A549 (cell line): ENCODE measurements around the gene ITGB7. TPM values are rescaled to one million over a fixed set of nuclear protein-coding genes. Genes with fewer than 3 reads are reported as not detected.

Experiments
- ATAC-seq, 2 experiments: fragments of 200-7000 bp in 1 of 2; fragments of >200 bp in 1 of 2; cut with Nextera tagmentation in 1 of 2; cut with Tn5 transposase in 1 of 2; 3 replicates each; pipeline versions ENCODE4 v1.8.0 to v1.9.1; 2018 to 2020; ENCODE audit warnings: mild to moderate bottlenecking in 1 of 2, moderate library complexity in 1 of 2
- CTCF ChIA-PET: fragments of 300-600 bp; sonication (Branson Sonifier 250); formaldehyde crosslinking; extraction: SDS; loops from one replicate; lab custom pipeline; 2021; ENCODE audit warnings: antibody characterized with exemption, inconsistent platforms; lab: Yijun Ruan, JAX
- POLR2A ChIA-PET: fragments of 350-600 bp; formaldehyde crosslinking; extraction: SDS; loops from one replicate; lab custom pipeline; 2021; ENCODE audit warnings: antibody characterized with exemption, inconsistent platforms; lab: Yijun Ruan, JAX
- DNase-seq, 2 experiments: peaks; one replicate each; pipeline versions ENCODE4 v3.0.0 to v3.0.0-alpha.2; 2011 to 2016; ENCODE audit warnings: low read depth in 1 of 2, low spot score in 1 of 2
- FAIRE-seq: peaks from 2 replicates; lab custom pipeline; 2011; peaks lifted over from hg19 to GRCh38; lab: Jason Lieb, UNC
- H3K27ac ChIP-seq, 2 experiments: fragments of >200 bp; sonication (Bioruptor Twin); formaldehyde crosslinking; 3 replicates each; pipeline ENCODE4 v1.5.1; 2016 to 2017
- H3K4me1 ChIP-seq: fragments of >200 bp; sonication (Bioruptor Twin); formaldehyde crosslinking; 3 replicates; pipeline ENCODE4 v1.6.1; 2016
- H3K4me2 ChIP-seq: fragments of >200 bp; sonication (Bioruptor Twin); formaldehyde crosslinking; 3 replicates; pipeline ENCODE4 v1.6.1; 2016
- H3K4me3 ChIP-seq: fragments of >200 bp; sonication (Bioruptor Twin); formaldehyde crosslinking; 3 replicates; pipeline ENCODE4 v1.5.1; 2016
- H3K9me3 ChIP-seq: fragments of >200 bp; sonication (Bioruptor Twin); formaldehyde crosslinking; 3 replicates; pipeline ENCODE4 v1.6.1; 2016
- BCL3 ChIP-seq: fragments of >200 bp; sonication (Bioruptor Twin); formaldehyde crosslinking; IDR thresholded peaks from 3 replicates; pipeline ENCODE4 v1.6.1; 2016
- BHLHE40 ChIP-seq: IDR thresholded peaks from 2 replicates; pipeline ENCODE4 v1.6.1; 2012; ENCODE audit warnings: low read depth, low read length, inconsistent platforms
- CEBPB ChIP-seq, 2 experiments: fragments of >200 bp in 1 of 2; sonication (Bioruptor Twin) in 1 of 2; formaldehyde crosslinking in 1 of 2; IDR thresholded peaks; 2 replicates each; pipeline ENCODE4 v1.6.1; 2012 to 2016
- CHD4 ChIP-seq: fragments of 200-600 bp; sonication (generic); IDR thresholded peaks from 2 replicates; pipeline ENCODE4 v1.6.1; 2016; ENCODE audit warnings: antibody characterized with exemption, mild to moderate bottlenecking, borderline replicate concordance
- EHF ChIP-seq: fragments of 250-450 bp; sonication (Bioruptor Pico); IDR thresholded peaks from 2 replicates; pipeline ENCODE4 v1.5.0; 2020; ENCODE audit warnings: mild to moderate bottlenecking
- FOSL2 ChIP-seq, 2 experiments: fragments of 450-650 bp in 1 of 2; fragments of >200 bp in 1 of 2; sonication (Bioruptor Twin) in 1 of 2; formaldehyde crosslinking; IDR thresholded peaks; 2 replicates each; pipeline versions ENCODE4 v1.5.0 to v1.6.1; 2016 to 2020; ENCODE audit warnings: mild to moderate bottlenecking in 1 of 2, moderate library complexity in 1 of 2
- HDAC2 ChIP-seq: fragments of 200-600 bp; sonication (generic); IDR thresholded peaks from 2 replicates; pipeline ENCODE4 v1.6.1; 2016
- HOXA7 ChIP-seq: fragments of 250-450 bp; sonication (Bioruptor Pico); IDR thresholded peaks from 2 replicates; pipeline ENCODE4 v1.5.0; 2020; ENCODE audit warnings: mild to moderate bottlenecking, moderate library complexity
- HOXB13 ChIP-seq: fragments of 250-450 bp; sonication (Bioruptor Pico); IDR thresholded peaks from 2 replicates; pipeline ENCODE4 v1.5.0; 2020; ENCODE audit warnings: low read depth, mild to moderate bottlenecking, moderate library complexity
- JUN ChIP-seq, 2 experiments: fragments of >200 bp; sonication (Bioruptor Twin); formaldehyde crosslinking; IDR thresholded peaks; 2 replicates in 1 of 2; 3 replicates in 1 of 2; pipeline ENCODE4 v1.6.1; 2016 to 2017
- JUNB ChIP-seq: fragments of >200 bp; sonication (Bioruptor Twin); formaldehyde crosslinking; IDR thresholded peaks from 2 replicates; pipeline ENCODE4 v1.6.1; 2016
- MAX ChIP-seq: IDR thresholded peaks from 2 replicates; pipeline ENCODE4 v1.6.1; 2012
- NR3C1 ChIP-seq: fragments of >200 bp; sonication (Bioruptor Twin); formaldehyde crosslinking; IDR thresholded peaks from 3 replicates; pipeline ENCODE4 v1.6.1; 2017
- PBX3 ChIP-seq: IDR thresholded peaks from 2 replicates; pipeline ENCODE4 v1.6.1; 2012
- POLR2AphosphoS2 ChIP-seq: conservative IDR thresholded peaks from 2 replicates; pipeline ENCODE4 v1.6.1; 2012; ENCODE audit warnings: low read length, improper control_type of control experiment, inconsistent platforms
- RAD21 ChIP-seq, 2 experiments: fragments of >200 bp in 1 of 2; sonication (Bioruptor Twin) in 1 of 2; formaldehyde crosslinking in 1 of 2; IDR thresholded peaks in 1 of 2; conservative IDR thresholded peaks in 1 of 2; 2 replicates in 1 of 2; 3 replicates in 1 of 2; pipeline ENCODE4 v1.6.1; 2012 to 2018; ENCODE audit warnings: inconsistent platforms in 1 of 2
- RARB ChIP-seq: fragments of 250-450 bp; sonication (Bioruptor Pico); IDR thresholded peaks from 2 replicates; pipeline ENCODE4 v1.8.0; 2021; ENCODE audit warnings: mild to moderate bottlenecking, moderate library complexity
- RCOR1 ChIP-seq: fragments of 150-350 bp; IDR thresholded peaks from 2 replicates; pipeline ENCODE4 v1.6.1; 2014; ENCODE audit warnings: antibody characterized with exemption, low read length, low read depth
- RNF2 ChIP-seq: fragments of 200-600 bp; sonication (generic); IDR thresholded peaks from 2 replicates; pipeline ENCODE4 v1.6.1; 2016; ENCODE audit warnings: low read depth, mild to moderate bottlenecking, antibody characterized with exemption, moderate library complexity, borderline replicate concordance
- SREBF2 ChIP-seq: fragments of 450-650 bp; IDR thresholded peaks from 2 replicates; pipeline ENCODE4 v1.6.1; 2014; ENCODE audit warnings: mild to moderate bottlenecking, moderate library complexity
- USF2 ChIP-seq: fragments of 450-650 bp; IDR thresholded peaks from 2 replicates; pipeline ENCODE4 v1.6.1; 2014; ENCODE audit warnings: antibody characterized with exemption
- ZC3H11A ChIP-seq: fragments of 450-650 bp; IDR thresholded peaks from 2 replicates; pipeline ENCODE4 v1.6.1; 2014; ENCODE audit warnings: antibody characterized with exemption, mild to moderate bottlenecking
- ZNF302 ChIP-seq: fragments of 250-450 bp; sonication (Bioruptor Pico); IDR thresholded peaks from 2 replicates; pipeline ENCODE4 v1.9.0; 2021; ENCODE audit warnings: inconsistent platforms, mild to moderate bottlenecking, moderate library complexity
- WGBS: methylation state at CpG from one replicate; pipeline ENCODE4 v1.1.6; 2017; ENCODE audit errors: missing lambda C conversion rate; 5-methylcytosine and 5-hydroxymethylcytosine counted together
- polyA plus RNA-seq, 4 experiments: library from polyadenylated mRNA; depleted of rRNA in 3 of 4; stranded (reverse); fragments of >200 nt; fragmentation: RNase III in 1 of 4; extraction: RNeasy Plus Mini Kit Qiagen cat#74134 plus additional on column Dnase treatment in 1 of 4; gene quantifications; 2 replicates in 3 of 4; 3 replicates in 1 of 4; pipeline ENCODE4 v1.2.3, GENCODE V29; 2011 to 2017
- TF ChIP-seq, protein P1 (sequence below): fragments of 150-350 bp; IDR thresholded peaks from 2 replicates; pipeline ENCODE4 v1.6.1; 2014; ENCODE audit warnings: low read depth, mild to moderate bottlenecking, low read length

The ITGB7 gene
- polyA plus RNA-seq, 2 of the 4 experiments (the other 2 are of a cell fraction), result 0.54 to 0.56 TPM

DNA sequence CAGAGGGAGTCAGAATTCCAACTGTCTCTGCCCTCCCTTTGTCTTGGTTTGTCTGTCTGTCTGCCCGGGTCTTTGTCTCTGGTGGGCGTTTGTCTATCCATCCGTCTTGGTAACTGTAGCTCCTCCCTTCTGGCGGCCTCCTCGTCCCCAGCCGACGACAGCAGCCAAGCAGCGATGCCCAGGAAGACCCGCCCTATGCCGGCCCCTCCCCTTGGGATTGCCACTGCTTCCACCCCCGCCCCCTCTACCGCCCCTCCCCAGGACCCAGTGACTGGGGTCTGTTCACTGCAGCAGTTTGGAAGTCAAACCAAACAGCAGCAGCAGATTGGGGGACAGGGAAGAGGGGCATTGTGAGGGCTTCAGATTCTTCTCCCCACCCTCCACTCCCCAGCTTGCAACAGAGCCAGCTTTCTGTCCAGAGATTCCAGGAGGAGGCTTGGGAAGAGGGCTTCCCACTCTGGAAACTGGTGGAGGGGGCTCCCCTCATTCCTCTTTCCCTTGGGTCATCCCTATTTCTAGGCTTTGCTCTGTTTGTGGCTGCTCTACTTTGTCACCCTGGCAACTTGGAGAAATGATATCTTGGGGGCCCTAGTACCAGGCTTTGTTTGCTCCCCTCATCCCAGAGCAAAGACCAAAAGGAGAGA is 27.3 kb upstream of the ITGB7 start:
- DNase-seq (no peak), ATAC-seq (no peak), FAIRE-seq (no peak)
- CTCF ChIA-PET, result interaction anchor here (1.1 to 2.9 kb wide), 4 partner anchors 9 to 21 kb away, joined by 3 to 15 read pairs (median 8); no protein-coding TSS in a partner anchor
- WGBS, result 31% methylated on average over 12 of the region's 12 CpGs
- POLR2A ChIA-PET, result no interaction called here
- no peaks in the 10 kb centered on the region for H3K9me3 ChIP-seq
- peak overlapping the region in 1 of 2 experiments; percentile 92; a peak in 2 of 6 replicates for H3K27ac ChIP-seq
- H3K4me2 ChIP-seq, result peak overlapping the region; percentile 97
- TF ChIP-seq FOSL2 (IDR thresholded peaks at IDR 0.05) (no peak), FOSL2 (CRISPR knock-in tag; IDR thresholded peaks at IDR 0.05) (no peak), MAX (no peak), JUN (IDR thresholded peaks at IDR 0.05) (no peak), PBX3 (no peak), RARB (CRISPR knock-in tag) (no peak), NR3C1 (no peak), CHD4 (no peak), RNF2 (no peak), EHF (no peak), HOXB13 (no peak), SREBF2 (no peak)
- TF ChIP-seq, protein P1, sequence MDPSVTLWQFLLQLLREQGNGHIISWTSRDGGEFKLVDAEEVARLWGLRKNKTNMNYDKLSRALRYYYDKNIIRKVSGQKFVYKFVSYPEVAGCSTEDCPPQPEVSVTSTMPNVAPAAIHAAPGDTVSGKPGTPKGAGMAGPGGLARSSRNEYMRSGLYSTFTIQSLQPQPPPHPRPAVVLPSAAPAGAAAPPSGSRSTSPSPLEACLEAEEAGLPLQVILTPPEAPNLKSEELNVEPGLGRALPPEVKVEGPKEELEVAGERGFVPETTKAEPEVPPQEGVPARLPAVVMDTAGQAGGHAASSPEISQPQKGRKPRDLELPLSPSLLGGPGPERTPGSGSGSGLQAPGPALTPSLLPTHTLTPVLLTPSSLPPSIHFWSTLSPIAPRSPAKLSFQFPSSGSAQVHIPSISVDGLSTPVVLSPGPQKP, result no peak
- H3K4me3 ChIP-seq, result no peak overlapping the region
- H3K4me1 ChIP-seq, result peaks cover 36% of the 10 kb centered on the region

DNA sequence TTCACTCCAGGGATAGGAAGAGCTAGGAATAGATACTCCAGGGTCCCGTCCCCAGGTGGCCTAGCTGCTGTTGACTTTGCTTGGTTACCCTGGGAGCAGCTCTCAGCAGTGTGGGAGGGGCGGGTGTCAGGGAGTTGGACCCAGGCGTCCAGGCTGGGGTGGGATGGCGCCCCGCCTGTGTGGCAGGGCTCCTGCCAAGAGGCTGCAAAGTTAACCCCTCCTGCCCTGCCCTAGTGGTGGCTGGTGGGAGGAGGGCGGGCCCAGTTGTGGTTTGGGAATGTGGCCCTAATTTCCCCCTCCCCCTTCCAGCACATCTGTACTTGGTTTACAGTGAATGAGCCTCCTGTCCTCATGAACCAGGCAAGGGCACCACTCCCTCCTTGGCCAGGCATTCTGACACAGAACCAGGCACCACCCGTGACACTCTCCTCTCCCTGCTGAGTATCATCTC is 26.6 kb upstream of the ITGB7 start:
- no peak overlapping the region for H3K4me3 ChIP-seq
- ChIA-PET CTCF (interaction anchor here (0.9 to 2.9 kb wide), 7 partner anchors 10 to 54 kb away, joined by 3 to 15 read pairs (median 3); no protein-coding TSS in a partner anchor), POLR2A (no interaction called here)
- H3K4me1 ChIP-seq, result peaks cover 36% of the 10 kb centered on the region
- no peak for TF ChIP-seq HOXA7 (CRISPR knock-in tag)
- TF ChIP-seq BCL3, result no peak
- TF ChIP-seq RCOR1, result no peak
- no peak for TF ChIP-seq BHLHE40
- TF ChIP-seq ZC3H11A, result no peak
- no peak for TF ChIP-seq POLR2AphosphoS2
- TF ChIP-seq CEBPB (IDR thresholded peaks at IDR 0.05), result no peak
- no peak for TF ChIP-seq HDAC2
- no peak for TF ChIP-seq JUN (IDR thresholded peaks at IDR 0.05)
- no peak for TF ChIP-seq ZNF302
- TF ChIP-seq USF2, result no peak
- TF ChIP-seq RAD21 (conservative IDR thresholded peaks at IDR 0.05 in 1 of 2, IDR thresholded peaks at IDR 0.05 in 1 of 2), result no peak
- TF ChIP-seq JUNB, result no peak
- WGBS, result 84% methylated on average over 7 of the region's 7 CpGs
- H3K9me3 ChIP-seq, result no peaks in the 10 kb centered on the region
- peak overlapping the region in 1 of 2 experiments; percentile 92; a peak in 3 of 6 replicates for H3K27ac ChIP-seq
- H3K4me2 ChIP-seq, result peak overlapping the region; percentile 97
- DNase-seq (no peak), ATAC-seq (no peak), FAIRE-seq (no peak)
